ENCODE data around the gene PCYT2. TPM values are rescaled to one million over a fixed set of nuclear protein-coding genes. Genes with fewer than 3 reads are reported as not detected.

The PCYT2 gene
- total RNA-seq, 1 experiment from 2014 or later: 151 TPM

- peaks cover 7% of the 10 kb centered on the region for H3K4me1 Mint-ChIP-seq (ENCODE audit: low read depth, unreplicated experiment)
- Histone ChIP-seq H3K36me3 (ENCODE audit: control insufficient read depth, insufficient read depth, low read length) (peaks cover 7% of the 10 kb centered on the region; the same call in 1 of the 2 replicates), H3K9me3 (no peaks in the 10 kb centered on the region), H3K4me1 (peaks cover 4% of the 10 kb centered on the region; the same call in 1 of the 2 replicates), H3K4me3 (ENCODE audit: low read depth, low read length) (no peak overlapping the region), H3K27me3 (replicated peaks; ENCODE audit: control insufficient read depth, insufficient read depth, low read length) (no peaks in the 10 kb centered on the region)
- H3K27ac Mint-ChIP-seq (ENCODE audit: unreplicated experiment): no peak overlapping the region
- H3K4me3 Mint-ChIP-seq (ENCODE audit: unreplicated experiment): peak overlapping the region; percentile 37
- DNase-seq: peak in 1 of 2 experiments; percentile 23
- BruUV-seq (replicated peaks): no TSS peak
- intact Hi-C loops (cut with micrococcal nuclease; ENCODE audit: unreplicated experiment): no loop called here
- H3K9me3 Mint-ChIP-seq (ENCODE audit: unreplicated experiment): no peaks in the 10 kb centered on the region
- ChIA-PET CTCF (no interaction called here), POLR2A (interaction anchor here (0.6 kb wide), 1 partner anchor 11 kb away, joined by 4 read pairs; the partner anchor contains the start of genes ALYREF and ANAPC11)
- H3K36me3 Mint-ChIP-seq (ENCODE audit: insufficient read depth, unreplicated experiment): peaks cover 89% of the 10 kb centered on the region
- TF ChIP-seq, protein P1, sequence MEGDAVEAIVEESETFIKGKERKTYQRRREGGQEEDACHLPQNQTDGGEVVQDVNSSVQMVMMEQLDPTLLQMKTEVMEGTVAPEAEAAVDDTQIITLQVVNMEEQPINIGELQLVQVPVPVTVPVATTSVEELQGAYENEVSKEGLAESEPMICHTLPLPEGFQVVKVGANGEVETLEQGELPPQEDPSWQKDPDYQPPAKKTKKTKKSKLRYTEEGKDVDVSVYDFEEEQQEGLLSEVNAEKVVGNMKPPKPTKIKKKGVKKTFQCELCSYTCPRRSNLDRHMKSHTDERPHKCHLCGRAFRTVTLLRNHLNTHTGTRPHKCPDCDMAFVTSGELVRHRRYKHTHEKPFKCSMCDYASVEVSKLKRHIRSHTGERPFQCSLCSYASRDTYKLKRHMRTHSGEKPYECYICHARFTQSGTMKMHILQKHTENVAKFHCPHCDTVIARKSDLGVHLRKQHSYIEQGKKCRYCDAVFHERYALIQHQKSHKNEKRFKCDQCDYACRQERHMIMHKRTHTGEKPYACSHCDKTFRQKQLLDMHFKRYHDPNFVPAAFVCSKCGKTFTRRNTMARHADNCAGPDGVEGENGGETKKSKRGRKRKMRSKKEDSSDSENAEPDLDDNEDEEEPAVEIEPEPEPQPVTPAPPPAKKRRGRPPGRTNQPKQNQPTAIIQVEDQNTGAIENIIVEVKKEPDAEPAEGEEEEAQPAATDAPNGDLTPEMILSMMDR (IDR thresholded peaks at IDR 0.05; ENCODE audit: insufficient read depth in 1 of 2, low read depth in 1 of 2, low read length in 1 of 2, severe bottlenecking in 1 of 2, unreplicated experiment in 1 of 2): no peak
- H3K27me3 Mint-ChIP-seq (ENCODE audit: insufficient read depth, unreplicated experiment): no peaks in the 10 kb centered on the region
Observed at GRCh38 chr17:81902653-81903414, 8.4 kb downstream of the PCYT2 start.

DNA sequence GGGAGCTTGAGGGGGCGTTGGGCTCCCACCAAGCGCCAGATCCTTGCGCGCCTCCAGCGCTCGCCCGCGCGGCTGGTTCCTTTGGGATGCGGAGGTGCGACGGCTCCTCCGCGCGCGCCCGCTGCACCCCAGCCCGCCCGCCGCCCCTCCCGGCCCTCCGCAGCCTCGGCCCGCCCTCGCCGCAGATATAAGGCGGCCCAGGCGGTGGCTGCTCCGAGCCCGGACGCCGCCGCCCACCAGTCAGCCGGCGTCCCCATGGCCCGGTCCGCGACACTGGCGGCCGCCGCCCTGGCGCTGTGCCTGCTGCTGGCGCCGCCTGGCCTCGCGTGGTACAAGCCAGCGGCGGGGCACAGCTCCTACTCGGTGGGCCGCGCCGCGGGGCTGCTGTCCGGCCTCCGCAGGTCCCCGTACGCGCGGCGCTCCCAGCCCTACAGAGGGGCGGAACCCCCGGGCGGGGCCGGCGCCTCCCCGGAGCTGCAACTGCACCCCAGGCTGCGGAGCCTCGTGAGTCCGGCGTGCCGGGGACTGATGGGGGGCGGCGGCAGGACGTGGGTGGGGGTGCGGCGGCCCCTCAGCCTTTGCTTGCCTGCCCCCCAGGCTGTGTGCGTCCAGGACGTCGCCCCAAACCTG lies 9.1 kb downstream of the PCYT2 start, which contains the start of gene NPB:
TSS of gene NPB (plus strand) at position 216 of the 630 bp plus-strand sequence. CDS start at position 256, 40 bp downstream.
- ChIA-PET POLR2A (interaction anchor here (0.6 kb wide), 1 partner anchor 42 kb away, joined by 4 read pairs; no protein-coding TSS in a partner anchor), CTCF (no interaction called here)
- no peak within 1 kb of the TSS for H3K27ac Mint-ChIP-seq (ENCODE audit: unreplicated experiment)
- Histone ChIP-seq H3K4me1 (peaks cover 5% of the 10 kb centered on the region; the same call in 1 of the 2 replicates), H3K27me3 (replicated peaks; ENCODE audit: control insufficient read depth, insufficient read depth, low read length) (no peaks in the 10 kb centered on the region), H3K4me3 (ENCODE audit: low read depth, low read length) (peak within 1 kb of the TSS; percentile 17), H3K36me3 (ENCODE audit: control insufficient read depth, insufficient read depth, low read length) (peaks cover 5% of the 10 kb centered on the region; the same call in 1 of the 2 replicates), H3K9me3 (no peaks in the 10 kb centered on the region)
- H3K4me3 Mint-ChIP-seq (ENCODE audit: unreplicated experiment): peak within 1 kb of the TSS; percentile 37
- no TSS peak for BruUV-seq (replicated peaks)
- no peaks in the 10 kb centered on the region for H3K27me3 Mint-ChIP-seq (ENCODE audit: insufficient read depth, unreplicated experiment)
- peak in 1 of 2 experiments; percentile 30 for DNase-seq
- peaks cover 7% of the 10 kb centered on the region for H3K4me1 Mint-ChIP-seq (ENCODE audit: low read depth, unreplicated experiment)
- intact Hi-C loops (cut with micrococcal nuclease; ENCODE audit: unreplicated experiment): no loop called here
- no peaks in the 10 kb centered on the region for H3K9me3 Mint-ChIP-seq (ENCODE audit: unreplicated experiment)
- TF ChIP-seq, protein P1 (IDR thresholded peaks at IDR 0.05; ENCODE audit: insufficient read depth in 1 of 2, low read depth in 1 of 2, low read length in 1 of 2, severe bottlenecking in 1 of 2, unreplicated experiment in 1 of 2): no peak
- peaks cover 86% of the 10 kb centered on the region for H3K36me3 Mint-ChIP-seq (ENCODE audit: insufficient read depth, unreplicated experiment)

All from Caco-2 (cell line).